Breast epithelium (tissue), 3 donors: ENCODE results near the gene PLD4.

Experiments
- POLR2A ChIP-seq: fragments of 450-650 bp; IDR thresholded peaks from one replicate; pipeline ENCODE4 v1.6.1; 2016; ENCODE audit warnings: antibody characterized with exemption, mild to moderate bottlenecking, moderate library complexity
- POLR2AphosphoS5 ChIP-seq, 3 donors: sonication (generic); formaldehyde crosslinking; IDR thresholded peaks; one replicate each; pipeline ENCODE4 v1.6.1; 2017; ENCODE audit warnings: antibody characterized with exemption in 3 of 3
- TF ChIP-seq, protein P1 (sequence below), 3 donors: fragments of 450-650 bp; IDR thresholded peaks; one replicate each; pipeline ENCODE4 v1.5.1; 2016 to 2017; ENCODE audit warnings: antibody characterized with exemption in 3 of 3, mild to moderate bottlenecking in 3 of 3, moderate library complexity in 3 of 3

DNA sequence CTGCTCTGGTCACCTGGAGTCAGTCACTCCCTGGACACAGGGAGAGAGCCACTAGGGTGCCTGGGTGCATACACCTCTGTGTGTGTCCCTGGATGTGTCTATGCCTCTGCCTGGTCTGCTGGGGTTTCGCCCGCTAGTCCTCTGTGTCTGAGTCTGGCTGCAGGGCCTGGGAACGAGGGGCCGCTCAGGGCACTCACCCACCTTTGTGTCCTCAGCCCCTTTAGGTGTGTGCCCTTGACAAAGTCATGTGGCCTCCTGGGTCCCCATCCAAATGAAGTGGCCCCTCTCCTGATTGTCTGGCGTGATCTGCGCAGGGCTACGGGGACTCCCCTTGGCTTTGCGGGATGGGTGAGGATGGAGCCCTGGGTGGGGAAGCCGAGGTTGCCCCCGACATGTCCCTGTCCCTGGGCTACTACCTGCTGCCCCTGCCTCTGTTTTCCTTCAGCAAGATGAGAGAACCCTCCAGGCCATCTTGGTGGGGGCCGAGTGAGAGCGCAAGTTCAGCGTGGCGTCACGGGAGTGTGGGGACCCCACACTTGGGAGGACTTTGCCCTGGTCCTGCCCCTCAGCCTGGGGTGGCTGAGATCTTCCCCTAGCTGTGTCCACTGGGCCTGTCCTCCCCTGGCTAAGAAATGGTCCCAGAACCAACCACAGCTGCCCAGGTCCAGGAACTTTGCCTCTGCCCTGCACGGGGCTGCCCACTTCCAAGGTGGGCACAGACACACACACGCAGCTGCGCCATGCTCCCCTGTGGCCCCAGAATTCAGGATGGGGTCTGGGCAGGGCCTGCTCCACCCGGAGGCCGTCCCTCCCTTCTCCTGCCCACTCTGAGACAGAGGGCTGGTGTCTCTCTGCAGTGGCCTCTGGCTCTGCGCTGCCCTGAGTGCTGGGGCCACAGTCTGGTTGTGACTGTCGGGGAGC is 56.2 kb downstream of the PLD4 start:
- TF ChIP-seq, protein P1, sequence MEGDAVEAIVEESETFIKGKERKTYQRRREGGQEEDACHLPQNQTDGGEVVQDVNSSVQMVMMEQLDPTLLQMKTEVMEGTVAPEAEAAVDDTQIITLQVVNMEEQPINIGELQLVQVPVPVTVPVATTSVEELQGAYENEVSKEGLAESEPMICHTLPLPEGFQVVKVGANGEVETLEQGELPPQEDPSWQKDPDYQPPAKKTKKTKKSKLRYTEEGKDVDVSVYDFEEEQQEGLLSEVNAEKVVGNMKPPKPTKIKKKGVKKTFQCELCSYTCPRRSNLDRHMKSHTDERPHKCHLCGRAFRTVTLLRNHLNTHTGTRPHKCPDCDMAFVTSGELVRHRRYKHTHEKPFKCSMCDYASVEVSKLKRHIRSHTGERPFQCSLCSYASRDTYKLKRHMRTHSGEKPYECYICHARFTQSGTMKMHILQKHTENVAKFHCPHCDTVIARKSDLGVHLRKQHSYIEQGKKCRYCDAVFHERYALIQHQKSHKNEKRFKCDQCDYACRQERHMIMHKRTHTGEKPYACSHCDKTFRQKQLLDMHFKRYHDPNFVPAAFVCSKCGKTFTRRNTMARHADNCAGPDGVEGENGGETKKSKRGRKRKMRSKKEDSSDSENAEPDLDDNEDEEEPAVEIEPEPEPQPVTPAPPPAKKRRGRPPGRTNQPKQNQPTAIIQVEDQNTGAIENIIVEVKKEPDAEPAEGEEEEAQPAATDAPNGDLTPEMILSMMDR (IDR thresholded peaks at IDR 0.05) = no peak
- TF ChIP-seq POLR2AphosphoS5 (IDR thresholded peaks at IDR 0.05) (no peak), POLR2A (no peak)
